Measurements from ENCODE around the gene MDC1. TPM values are rescaled to one million over a fixed set of nuclear protein-coding genes. Genes with fewer than 3 reads are reported as not detected.
A peak's percentile ranks its signal among the peaks of the same experiment; 100 is the strongest.

MDC1 gene
- total and polyA plus RNA-seq, 12 donors: 11.2 to 21.7 (median 19.4) TPM

GRCh38 chr6:30682143-30683117 is 34.7 kb downstream of the MDC1 start:
- H3K4me3 ChIP-seq: peak overlapping the region; percentile 44 to 90 (median 80)
- 12 to 24% methylated on average over 11 of the region's 11 CpGs for WGBS, 2 donors
- H3K9me3 ChIP-seq: no peaks in the 10 kb centered on the region
- peaks cover 0 to 51% (median 17%) of the 10 kb centered on the region in 9 donors for H3K36me3 ChIP-seq
- no peaks in the 10 kb centered on the region for H3K27me3 ChIP-seq
- DNase-seq (peak; percentile 82 to 87), ATAC-seq (peak; percentile 19 to 64 (median 41))
- intact Hi-C loops (cut with DNase I): loop anchor here in 3 of 10 donors (5.0 to 10.0 kb wide), 3 partner anchors 140 to 202 kb away; partner anchors contain the start of gene DDR1 (in 1 of the 3)
- H3K4me1 ChIP-seq: peaks cover 21 to 78% (median 54%) of the 10 kb centered on the region in 9 donors
- H3K27ac ChIP-seq: peak overlapping the region; percentile 94 to 100 (median 98)
- no peak for TF ChIP-seq CTCF (IDR thresholded peaks at IDR 0.05)

- peak overlapping the region in 9 of 10 donors; percentile 8 to 87 (median 75) for H3K4me3 ChIP-seq
- DNase-seq: no peak
- WGBS, 2 donors: 50 to 54% methylated on average over 4 of the region's 4 CpGs
- peaks cover 0 to 57% (median 24%) of the 10 kb centered on the region in 9 donors for H3K36me3 ChIP-seq
- ATAC-seq: no peak
- TF ChIP-seq CTCF (IDR thresholded peaks at IDR 0.05): no peak
- H3K4me1 ChIP-seq: peaks cover 21 to 78% (median 54%) of the 10 kb centered on the region in 9 donors
- H3K27ac ChIP-seq: peak overlapping the region; percentile 94 to 100 (median 98)
- H3K27me3 ChIP-seq: no peaks in the 10 kb centered on the region
- no peaks in the 10 kb centered on the region for H3K9me3 ChIP-seq
- intact Hi-C loops (cut with DNase I): loop anchor here in 4 of 10 donors (2.0 to 10.0 kb wide), 4 partner anchors 41 to 203 kb away; partner anchors contain the start of gene DDR1 (in 1 of the 4)
Observed at GRCh38 chr6:30681766-30682142, 35.3 kb downstream of the MDC1 start.

GRCh38 chr6:30679765-30680535 is 37.1 kb downstream of the MDC1 start:
- 68 to 80% methylated on average over 7 of the region's 7 CpGs for WGBS, 2 donors

More at GRCh38 chr6:30679765-30680535, 37.1 kb downstream of the MDC1 start:
- Histone ChIP-seq H3K27me3 (no peaks in the 10 kb centered on the region), H3K4me1 (peaks cover 16 to 65% (median 54%) of the 10 kb centered on the region in 9 donors), H3K9me3 (no peaks in the 10 kb centered on the region), H3K27ac (peak overlapping the region in 7 of 10 donors; percentile 8 to 100 (median 51)), H3K4me3 (peak overlapping the region in 5 of 10 donors; percentile 20 to 75 (median 28)), H3K36me3 (peaks cover 0 to 69% (median 35%) of the 10 kb centered on the region in 9 donors)
- no peak for ATAC-seq
- intact Hi-C loops (cut with DNase I): loop anchor here (1.0 to 10.0 kb wide), 6 partner anchors 42 to 205 kb away; partner anchors contain the start of genes HLA-E (in 4 of the 10) and DDR1 (in 1 of the 10)
- no peak for DNase-seq
- no peak for TF ChIP-seq CTCF (IDR thresholded peaks at IDR 0.05)

All from heart right ventricle (tissue), 16 donors.